Aorta (tissue), 5 donors: ENCODE data around the gene PPBP. TPM values are rescaled to one million over a fixed set of nuclear protein-coding genes. Genes with fewer than 3 reads are reported as not detected.

Experiments used
- ATAC-seq: fragments of 200-7000 bp; cut with Tn5 transposase; one replicate; pipeline ENCODE4 v1.9.1; 2022; ENCODE audit warnings: moderate library complexity; ENCODE audit not compliant: low FRiP score
- DNase-seq, 2 donors: peaks; one replicate each; pipeline ENCODE4 v3.0.0-alpha.2; 2020
- H3K27ac ChIP-seq, 2 donors: one replicate each; pipeline ENCODE4 v1.5.1; 2013; ENCODE audit warnings: low read length in 2 of 2, mild to moderate bottlenecking in 2 of 2, moderate library complexity in 2 of 2, control low read depth in 1 of 2, inconsistent platforms in 1 of 2, low read depth in 1 of 2
- H3K27me3 ChIP-seq, 2 donors: one replicate each; pipeline ENCODE4 v1.6.1; 2013; ENCODE audit warnings: control low read depth in 1 of 2, low read length in 1 of 2, mild to moderate bottlenecking in 1 of 2, moderate library complexity in 1 of 2; ENCODE audit not compliant: insufficient read depth in 2 of 2, control insufficient read depth in 1 of 2
- H3K36me3 ChIP-seq, 2 donors: one replicate each; pipeline ENCODE4 v1.6.1; 2013; ENCODE audit warnings: control low read depth in 1 of 2, low read length in 1 of 2, mild to moderate bottlenecking in 1 of 2; ENCODE audit not compliant: insufficient read depth in 2 of 2, control insufficient read depth in 1 of 2
- H3K4me1 ChIP-seq, 2 donors: one replicate each; pipeline ENCODE4 v1.6.1; 2013; ENCODE audit warnings: low read length in 2 of 2, control low read depth in 1 of 2, mild to moderate bottlenecking in 1 of 2, moderate library complexity in 1 of 2; ENCODE audit not compliant: insufficient read depth in 2 of 2, control insufficient read depth in 1 of 2
- H3K4me3 ChIP-seq, 2 donors: one replicate each; pipeline ENCODE4 v1.5.1; 2013; ENCODE audit warnings: low read length in 2 of 2, control low read depth in 1 of 2, mild to moderate bottlenecking in 1 of 2
- H3K9me3 ChIP-seq: one replicate; pipeline ENCODE4 v1.6.1; 2013; ENCODE audit warnings: mild to moderate bottlenecking, low read length; ENCODE audit not compliant: control insufficient read depth
- WGBS, 2 donors: extraction: QIAGEN DNeasy Blood & Tissue Kit; methylation state at CpG; one replicate each; pipeline ENCODE4 v1.1.7; 2013; 5-methylcytosine and 5-hydroxymethylcytosine counted together
- intact Hi-C, 2 donors: fragments of 100-400 bp; cut with DNase I; formaldehyde crosslinking; loops; one replicate each; pipeline versions ENCODE4 v1.14.2 to v1.15.0; 2022
- long read RNA-seq, 2 donors: library from polyadenylated mRNA; unstranded; transcript quantifications; one replicate each; pipeline ENCODE4 v2.0.0, GENCODE V29; 2020 to 2021
- polyA plus RNA-seq, 2 donors: library from polyadenylated mRNA; stranded (reverse); fragments of 200-250 nt; gene quantifications; one replicate each; pipeline ENCODE4 v1.2.3, GENCODE V29; 2013
- total RNA-seq, 2 donors: library from RNA; stranded (reverse); fragmentation: NEBNext Ultra II Directional; extraction: Animal tissue kit (Norgen Biotek cat#: 25700); gene quantifications; one replicate each; pipeline ENCODE4 v1.2.1, GENCODE V29; 2021
- donor health status: healthy with polysubstance abuse.
- donor health status: Bipolar disorder and iron deficiency.
- donor health status: DM: no; HTN: no; CAD: no.
- donor health status: DM: no; HTN: no; CAD: no.
- donor health status: DM: yes; HTN: yes; CAD: no.

PPBP gene
- total RNA-seq, result 1 to 10 TPM in 1 of 2 donors, under 1 TPM in 1; 0.57 to 8.4 TPM
- not detected for polyA plus RNA-seq
- long read RNA-seq, donor 1, partial matches to known transcripts, result 0 of 2 reads
- long read RNA-seq, donor 1, other reads (novel, unspliced or antisense), result 0 of 2 reads
- long read RNA-seq, donor 2, result 0 reads

- Histone ChIP-seq H3K27ac (no peak within 1 kb of the TSS), H3K27me3 (peaks cover 0 to 2% of the 10 kb centered on the region in 2 donors), H3K4me1 (no peaks in the 10 kb centered on the region), H3K9me3 (no peaks in the 10 kb centered on the region), H3K36me3 (no peaks in the 10 kb centered on the region), H3K4me3 (no peak within 1 kb of the TSS)
- 84 to 86% methylated on average over 2 of the region's 2 CpGs for WGBS, 2 donors
- intact Hi-C loops, result no loop called here
- ATAC-seq (no peak), DNase-seq (no peak)
These were observed at the start of gene PPBP for GRCh38 chr4:73988061-73988460. Gene PPBP (minus strand): TSS chr4:73988190. CDS start chr4:73988103, 87 bp downstream.

GRCh38 chr4:74037076-74037955 lies 49.3 kb upstream of the PPBP start:
- H3K27ac ChIP-seq, result no peak overlapping the region
- no peak overlapping the region for H3K4me3 ChIP-seq
- DNase-seq (no peak), ATAC-seq (no peak)
- intact Hi-C loops, result no loop called here
- H3K27me3 ChIP-seq, result no peaks in the 10 kb centered on the region
- 60 to 63% methylated on average over 4 of the region's 4 CpGs for WGBS, 2 donors
- H3K4me1 ChIP-seq, result no peaks in the 10 kb centered on the region
- H3K9me3 ChIP-seq, result no peaks in the 10 kb centered on the region
- H3K36me3 ChIP-seq, result no peaks in the 10 kb centered on the region

GRCh38 chr4:74033739-74034138 lies 45.7 kb upstream of the PPBP start:
- Histone ChIP-seq H3K4me1 (no peaks in the 10 kb centered on the region), H3K36me3 (no peaks in the 10 kb centered on the region), H3K27me3 (no peaks in the 10 kb centered on the region), H3K27ac (no peak overlapping the region), H3K9me3 (no peaks in the 10 kb centered on the region), H3K4me3 (no peak overlapping the region)
- ATAC-seq (no peak), DNase-seq (no peak)
- intact Hi-C loops, result no loop called here

- no peak for ATAC-seq
- Histone ChIP-seq H3K4me3 (no peak overlapping the region), H3K9me3 (no peaks in the 10 kb centered on the region), H3K36me3 (no peaks in the 10 kb centered on the region), H3K27me3 (no peaks in the 10 kb centered on the region), H3K27ac (no peak overlapping the region), H3K4me1 (no peaks in the 10 kb centered on the region)
- intact Hi-C loops, result no loop called here
- DNase-seq, result no peak
These were observed 44.1 kb upstream of the PPBP start for GRCh38 chr4:74032064-74032463.

GRCh38 chr4:74031576-74031975 lies 43.6 kb upstream of the PPBP start:
- Histone ChIP-seq H3K4me1 (no peaks in the 10 kb centered on the region), H3K27ac (no peak overlapping the region), H3K27me3 (no peaks in the 10 kb centered on the region), H3K36me3 (no peaks in the 10 kb centered on the region), H3K4me3 (no peak overlapping the region), H3K9me3 (no peaks in the 10 kb centered on the region)
- intact Hi-C loops, result no loop called here
- ATAC-seq, result no peak
- DNase-seq, result no peak

- H3K27me3 ChIP-seq, result no peaks in the 10 kb centered on the region
- H3K4me3 ChIP-seq, result no peak overlapping the region
- intact Hi-C loops, result no loop called here
- no peak overlapping the region for H3K27ac ChIP-seq
- no peaks in the 10 kb centered on the region for H3K36me3 ChIP-seq
- DNase-seq (no peak), ATAC-seq (no peak)
- no peaks in the 10 kb centered on the region for H3K4me1 ChIP-seq
- peaks cover 2% of the 10 kb centered on the region for H3K9me3 ChIP-seq
These were observed 42.3 kb upstream of the PPBP start for GRCh38 chr4:74030285-74030684.

GRCh38 chr4:74028504-74028903 lies 40.5 kb upstream of the PPBP start:
- DNase-seq (no peak), ATAC-seq (no peak)
- H3K9me3 ChIP-seq, result peaks cover 2% of the 10 kb centered on the region
- intact Hi-C loops, result no loop called here
- H3K27ac ChIP-seq, result no peak overlapping the region
- no peaks in the 10 kb centered on the region for H3K4me1 ChIP-seq
- WGBS, 2 donors, result 0 to 38% methylated on average over 1 of the region's 1 CpG
- no peaks in the 10 kb centered on the region for H3K27me3 ChIP-seq
- no peaks in the 10 kb centered on the region for H3K36me3 ChIP-seq
- no peak overlapping the region for H3K4me3 ChIP-seq

- intact Hi-C loops, result no loop called here
- Histone ChIP-seq H3K4me3 (no peak overlapping the region), H3K27me3 (no peaks in the 10 kb centered on the region), H3K27ac (no peak overlapping the region), H3K9me3 (peaks cover 2% of the 10 kb centered on the region), H3K36me3 (no peaks in the 10 kb centered on the region), H3K4me1 (no peaks in the 10 kb centered on the region)
- ATAC-seq (no peak), DNase-seq (no peak)
- 84 to 86% methylated on average over 2 of the region's 2 CpGs for WGBS, 2 donors
These were observed 35.7 kb upstream of the PPBP start for GRCh38 chr4:74023709-74024108.

- Histone ChIP-seq H3K4me3 (no peak overlapping the region), H3K36me3 (no peaks in the 10 kb centered on the region), H3K4me1 (no peaks in the 10 kb centered on the region), H3K27ac (no peak overlapping the region), H3K9me3 (peaks cover 2% of the 10 kb centered on the region), H3K27me3 (peaks cover 0 to 2% of the 10 kb centered on the region in 2 donors)
- ATAC-seq (no peak), DNase-seq (no peak)
- intact Hi-C loops, result no loop called here
- WGBS, 2 donors, result 59 to 61% methylated on average over 2 of the region's 2 CpGs
These were observed 33.6 kb upstream of the PPBP start for GRCh38 chr4:74021601-74022000.
